IMR-90 (cell line): ENCODE measurements around the gene ZBTB4. TPM values are rescaled to one million over a fixed set of nuclear protein-coding genes. Genes with fewer than 3 reads are reported as not detected.

ENCODE experiments used
- ATAC-seq: fragments of 200-7000 bp; cut with Tn5 transposase; 2 replicates; pipeline ENCODE4 v1.9.1; 2020; ENCODE audit warnings: low read depth, mild to moderate bottlenecking, moderate library complexity
- BruUV-seq: library from RNA; stranded (reverse); fragments of 400-500 nt; replicated peaks from 2 replicates; lab custom pipeline; 2021; lab: Mats Ljungman, UMichigan
- CTCF ChIA-PET: fragments of 300-600 bp; formaldehyde crosslinking; extraction: SDS; loops from one replicate; lab custom pipeline; 2021; ENCODE audit warnings: antibody characterized with exemption; lab: Yijun Ruan, JAX
- POLR2A ChIA-PET: fragments of 300-600 bp; sonication (Branson Sonifier 250); formaldehyde crosslinking; loops from one replicate; lab custom pipeline; 2022; ENCODE audit warnings: antibody characterized with exemption; ENCODE audit not compliant: unreplicated experiment; lab: Charles Lee
- DNase-seq: peaks from one replicate; pipeline ENCODE4 v3.0.0; 2013
- H2AFZ ChIP-seq: replicated peaks from 2 replicates; pipeline ENCODE3; 2013; ENCODE audit warnings: low read length, mild to moderate bottlenecking; ENCODE audit not compliant: poor library complexity
- H2AK5ac ChIP-seq: 2 replicates; pipeline ENCODE4 v1.6.1; 2013; ENCODE audit warnings: low read depth, low read length, inconsistent platforms
- H2AK9ac ChIP-seq: replicated peaks from 2 replicates; pipeline ENCODE3; 2013; ENCODE audit warnings: mild to moderate bottlenecking, low read depth, low read length, moderate library complexity; ENCODE audit not compliant: poor library complexity
- H2BK120ac ChIP-seq: 2 replicates; pipeline ENCODE4 v1.6.1; 2013; ENCODE audit warnings: low read depth, low read length, inconsistent platforms
- H2BK15ac ChIP-seq: 3 replicates; pipeline ENCODE4 v1.6.1; 2013; ENCODE audit warnings: low read depth, low read length, inconsistent platforms
- H2BK20ac ChIP-seq: 2 replicates; pipeline ENCODE4 v1.6.1; 2013; ENCODE audit warnings: low read depth, mild to moderate bottlenecking, inconsistent platforms, low read length, moderate library complexity
- H2BK5ac ChIP-seq: 2 replicates; pipeline ENCODE4 v1.6.1; 2013; ENCODE audit warnings: mild to moderate bottlenecking, low read depth, low read length, inconsistent platforms; ENCODE audit not compliant: poor library complexity, severe bottlenecking
- H3K14ac ChIP-seq: replicated peaks from 2 replicates; pipeline ENCODE4 v1.6.1; 2013; ENCODE audit warnings: low read depth, low read length, inconsistent platforms
- H3K18ac ChIP-seq: 2 replicates; pipeline ENCODE4 v1.6.1; 2013; ENCODE audit warnings: low read depth, low read length, control low read depth
- H3K23ac ChIP-seq: 2 replicates; pipeline ENCODE4 v1.6.1; 2013; ENCODE audit warnings: low read depth, low read length, inconsistent platforms
- H3K27ac ChIP-seq: 2 replicates; pipeline ENCODE4 v1.5.1; 2013; ENCODE audit warnings: mild to moderate bottlenecking, control low read depth, low read length; ENCODE audit not compliant: insufficient read depth
- H3K27me3 ChIP-seq: 2 replicates; pipeline ENCODE4 v1.6.1; 2013; ENCODE audit warnings: low read length; ENCODE audit not compliant: control insufficient read depth, insufficient read depth
- H3K36me3 ChIP-seq: 2 replicates; pipeline ENCODE4 v1.6.1; 2013; ENCODE audit warnings: low read length, mixed read lengths; ENCODE audit not compliant: control insufficient read depth, insufficient read depth
- H3K4ac ChIP-seq: 2 replicates; pipeline ENCODE4 v1.6.1; 2013; ENCODE audit warnings: low read depth, low read length, inconsistent platforms
- H3K4me1 ChIP-seq: 2 replicates; pipeline ENCODE4 v1.6.1; 2013; ENCODE audit warnings: low read length, mixed read lengths; ENCODE audit not compliant: control insufficient read depth, insufficient read depth
- H3K4me2 ChIP-seq: 2 replicates; pipeline ENCODE4 v1.6.1; 2013; ENCODE audit warnings: low read depth, mild to moderate bottlenecking, control low read depth, low read length, moderate library complexity
- H3K4me3 ChIP-seq: 2 replicates; pipeline ENCODE4 v1.5.1; 2013; ENCODE audit warnings: low read depth, mild to moderate bottlenecking, control low read depth, low read length, moderate library complexity; ENCODE audit not compliant: insufficient read depth
- H3K56ac ChIP-seq: 2 replicates; pipeline ENCODE4 v1.6.1; 2013; ENCODE audit warnings: low read length, inconsistent platforms; ENCODE audit not compliant: insufficient read depth; ENCODE audit errors: extremely low read depth
- H3K79me1 ChIP-seq, 2 experiments: 2 replicates each; pipeline ENCODE4 v1.6.1; 2013; ENCODE audit warnings: low read length in 2 of 2, inconsistent platforms in 1 of 2, low read depth in 1 of 2
- H3K9ac ChIP-seq: 2 replicates; pipeline ENCODE4 v1.6.1; 2013; ENCODE audit warnings: low read depth, low read length, control low read depth
- H3K9me1 ChIP-seq: 2 replicates; pipeline ENCODE4 v1.6.1; 2013; ENCODE audit warnings: low read length, inconsistent platforms; ENCODE audit not compliant: insufficient read depth
- H3K9me3 ChIP-seq: 2 replicates; pipeline ENCODE4 v1.6.1; 2013; ENCODE audit warnings: low read length; ENCODE audit not compliant: control insufficient read depth, insufficient read depth
- H4K20me1 ChIP-seq: 2 replicates; pipeline ENCODE4 v1.6.1; 2013; ENCODE audit warnings: low read length, inconsistent platforms; ENCODE audit not compliant: insufficient read depth
- H4K5ac ChIP-seq: 2 replicates; pipeline ENCODE4 v1.6.1; 2013; ENCODE audit warnings: mild to moderate bottlenecking, low read depth, low read length, control low read depth
- H4K8ac ChIP-seq, 2 experiments: 2 replicates each; pipeline ENCODE4 v1.6.1; 2013; ENCODE audit warnings: low read depth in 2 of 2, low read length in 2 of 2, control low read depth in 1 of 2, inconsistent platforms in 1 of 2
- H4K91ac ChIP-seq: 2 replicates; pipeline ENCODE4 v1.6.1; 2013; ENCODE audit warnings: low read depth, low read length, inconsistent platforms; ENCODE audit not compliant: insufficient read depth
- BHLHE40 ChIP-seq: fragments of 150-350 bp; IDR thresholded peaks from 2 replicates; pipeline ENCODE4 v1.6.1; 2016; ENCODE audit warnings: mild to moderate bottlenecking, low read depth, low read length
- CTCF ChIP-seq: conservative IDR thresholded peaks from 2 replicates; pipeline ENCODE4 v1.5.1; 2012; ENCODE audit warnings: mild to moderate bottlenecking, low read depth, low read length, improper control_type of control experiment
- MAFK ChIP-seq: IDR thresholded peaks from 2 replicates; pipeline ENCODE4 v1.6.1; 2012; ENCODE audit warnings: low read depth, low read length, improper control_type of control experiment
- MAZ ChIP-seq: IDR thresholded peaks from 2 replicates; pipeline ENCODE4 v1.6.1; 2012; ENCODE audit warnings: low read depth, mild to moderate bottlenecking, low read length, improper control_type of control experiment, moderate library complexity, borderline replicate concordance
- NFE2L2 ChIP-seq: fragments of 150-350 bp; IDR thresholded peaks from 2 replicates; pipeline ENCODE4 v1.6.1; 2016; ENCODE audit warnings: low read depth, mild to moderate bottlenecking, low read length
- POLR2A ChIP-seq: IDR thresholded peaks from 2 replicates; pipeline ENCODE4 v1.6.1; 2012; ENCODE audit warnings: mild to moderate bottlenecking, low read depth, low read length
- RFX5 ChIP-seq: IDR thresholded peaks from 2 replicates; pipeline ENCODE4 v1.8.0; 2012; ENCODE audit warnings: low read depth, mild to moderate bottlenecking, low read length, moderate library complexity
- USF2 ChIP-seq: fragments of 150-350 bp; IDR thresholded peaks from 2 replicates; pipeline ENCODE4 v1.6.1; 2017; ENCODE audit warnings: mild to moderate bottlenecking, antibody characterized with exemption, low read length, low read depth
- WGBS, 2 experiments: methylation state at CpG; one replicate each; pipeline versions ENCODE4 v1.1.5 to v1.1.7; 2013; ENCODE audit warnings: missing lambda C conversion rate in 2 of 2; ENCODE audit not compliant: insufficient read length in 1 of 2; ENCODE audit errors: extremely low coverage in 2 of 2; 5-methylcytosine and 5-hydroxymethylcytosine counted together
- dilution Hi-C: fragments of 300-500 bp; cut with HindIII; formaldehyde crosslinking; loops from one replicate; pipeline ENCODE4 v1.14.3; 2018; ENCODE audit warnings: low sequenced_read_pairs; ENCODE audit not compliant: unreplicated experiment
- in situ Hi-C: fragments of 300-500 bp; cut with MboI; formaldehyde crosslinking; loops from 3 replicates; pipeline ENCODE4 v1.14.3; 2019; ENCODE audit warnings: low sequenced_read_pairs, inconsistent platforms, mixed read lengths
- intact Hi-C: fragments of 100-400 bp; cut with micrococcal nuclease; formaldehyde crosslinking; loops from 2 replicates; pipeline ENCODE4 v1.10.0; 2022
- polyA plus RNA-seq, 3 experiments: library from polyadenylated mRNA; depleted of rRNA; stranded (reverse); fragments of >200 nt; gene quantifications; 2 replicates each; pipeline ENCODE4 v1.2.3, GENCODE V29; 2012; ENCODE audit warnings: low replicate concordance in 1 of 3
- total RNA-seq: library from RNA; depleted of rRNA; stranded (reverse); fragments of >200 nt; gene quantifications from 2 replicates; pipeline ENCODE4 v1.2.3, GENCODE V29; 2012

ZBTB4 gene
- total and polyA plus RNA-seq, 2 of the 4 experiments (the other 2 are of a cell fraction), result 6.3 to 20.3 TPM

- TF ChIP-seq MAZ, result no peak
- TF ChIP-seq NFE2L2, result no peak
- no peak for TF ChIP-seq POLR2A
- no peak for TF ChIP-seq CTCF
- no peak for TF ChIP-seq USF2
- no peak for TF ChIP-seq MAFK
- TF ChIP-seq BHLHE40, result no peak
- TF ChIP-seq RFX5, result no peak
- in situ Hi-C loops, result loop anchor here (5.0 kb wide), 1 partner anchor 38 kb away; no protein-coding TSS in a partner anchor
- CTCF ChIA-PET, result interaction anchor here (0.5 to 3.7 kb wide), 6 partner anchors 9 to 70 kb away, joined by 3 to 24 read pairs (median 3); partner anchors contain the start of genes MPDU1 and SENP3
Measured at GRCh38 chr17:7513850-7514419, 34.5 kb upstream of the ZBTB4 start.

More at GRCh38 chr17:7513850-7514419, 34.5 kb upstream of the ZBTB4 start:
- Histone ChIP-seq H3K4ac (no peak overlapping the region), H3K4me2 (no peak overlapping the region), H2BK20ac (no peak overlapping the region), H3K14ac (no peak overlapping the region), H3K18ac (no peak overlapping the region), H3K9me3 (no peaks in the 10 kb centered on the region), H2BK5ac (no peak overlapping the region), H3K27me3 (no peaks in the 10 kb centered on the region), H3K9ac (no peak overlapping the region), H3K27ac (no peak overlapping the region), H3K4me3 (no peak overlapping the region), H2BK120ac (no peak overlapping the region), H3K36me3 (peaks cover 57% of the 10 kb centered on the region), H2AK9ac (no peak overlapping the region), H4K8ac (no peak overlapping the region), H3K79me1 (0 out of 4 replicates have a peak, but pooled peaks cover 0 to 5% of the 10 kb centered on the region in 2 experiments), H4K5ac (no peak overlapping the region), H2AK5ac (no peak overlapping the region), H3K4me1 (0 out of 2 replicates have a peak, but pooled peaks cover 1% of the 10 kb centered on the region), H3K9me1 (no peaks in the 10 kb centered on the region), H3K23ac (no peak overlapping the region), H2BK15ac (no peak overlapping the region), H4K20me1 (peaks cover 3% of the 10 kb centered on the region; the same call in 1 of the 2 replicates), H2AFZ (no peak overlapping the region), H3K56ac (no peak overlapping the region), H4K91ac (no peak overlapping the region)
- dilution Hi-C loops, result no loop called here
- TSS peak; percentile 86 for BruUV-seq
- WGBS, 2 experiments, result 71 to 100% methylated on average over 1 to 10 of the region's 17 CpGs
- DNase-seq (no peak), ATAC-seq (no peak)
- intact Hi-C loops, result loop anchor here (1.0 kb wide), 2 partner anchors 47 to 75 kb away; partner anchors contain the start of gene SENP3
- POLR2A ChIA-PET, result no interaction called here
